Measurements from ENCODE around the gene PRELID2.

- no peak for TF ChIP-seq CTCF (IDR thresholded peaks at IDR 0.05 in 8 of 11, conservative IDR thresholded peaks at IDR 0.05 in 3 of 11)
- no peak for TF ChIP-seq POLR2A (IDR thresholded peaks at IDR 0.05)
- no peak for TF ChIP-seq POLR2AphosphoS5 (IDR thresholded peaks at IDR 0.05)
These were observed 11.1 kb downstream of the PRELID2 start for GRCh38 chr5:145824040-145824439.
